ENCODE results near the gene OCSTAMP. TPM values are rescaled to one million over a fixed set of nuclear protein-coding genes. Genes with fewer than 3 reads are reported as not detected.

The OCSTAMP gene
- total RNA-seq, 1 donor from 2014 or later = not detected

DNA sequence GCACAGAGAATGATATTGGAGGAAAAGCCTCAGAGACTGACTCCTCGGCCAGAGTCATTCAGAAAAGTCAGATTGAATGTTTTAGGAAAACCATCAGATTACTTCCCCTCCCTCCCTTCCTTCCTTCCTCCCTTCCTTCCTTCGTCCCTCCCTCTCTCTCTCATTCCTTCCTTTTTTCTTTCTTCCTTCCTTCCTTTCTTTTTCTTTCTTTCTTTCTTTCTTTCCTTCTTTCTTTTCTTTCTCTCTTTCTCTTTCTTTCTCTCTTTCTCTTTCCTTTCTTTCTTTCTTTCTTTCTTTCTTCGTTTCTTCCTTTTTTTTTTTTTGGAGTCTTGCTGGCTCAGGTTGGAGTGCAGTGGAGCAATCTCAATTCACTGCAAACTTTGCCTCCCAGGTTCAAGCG, 7.4 kb downstream of the OCSTAMP start:
- Mint-ChIP-seq H3K9me3 (no peaks in the 10 kb centered on the region), H3K4me3 (no peak overlapping the region), H3K36me3 (no peaks in the 10 kb centered on the region), H3K27me3 (peaks cover 13% of the 10 kb centered on the region), H3K27ac (no peak overlapping the region), H3K4me1 (ENCODE audit: unreplicated experiment) (no peaks in the 10 kb centered on the region)
- TF ChIP-seq, protein P1, sequence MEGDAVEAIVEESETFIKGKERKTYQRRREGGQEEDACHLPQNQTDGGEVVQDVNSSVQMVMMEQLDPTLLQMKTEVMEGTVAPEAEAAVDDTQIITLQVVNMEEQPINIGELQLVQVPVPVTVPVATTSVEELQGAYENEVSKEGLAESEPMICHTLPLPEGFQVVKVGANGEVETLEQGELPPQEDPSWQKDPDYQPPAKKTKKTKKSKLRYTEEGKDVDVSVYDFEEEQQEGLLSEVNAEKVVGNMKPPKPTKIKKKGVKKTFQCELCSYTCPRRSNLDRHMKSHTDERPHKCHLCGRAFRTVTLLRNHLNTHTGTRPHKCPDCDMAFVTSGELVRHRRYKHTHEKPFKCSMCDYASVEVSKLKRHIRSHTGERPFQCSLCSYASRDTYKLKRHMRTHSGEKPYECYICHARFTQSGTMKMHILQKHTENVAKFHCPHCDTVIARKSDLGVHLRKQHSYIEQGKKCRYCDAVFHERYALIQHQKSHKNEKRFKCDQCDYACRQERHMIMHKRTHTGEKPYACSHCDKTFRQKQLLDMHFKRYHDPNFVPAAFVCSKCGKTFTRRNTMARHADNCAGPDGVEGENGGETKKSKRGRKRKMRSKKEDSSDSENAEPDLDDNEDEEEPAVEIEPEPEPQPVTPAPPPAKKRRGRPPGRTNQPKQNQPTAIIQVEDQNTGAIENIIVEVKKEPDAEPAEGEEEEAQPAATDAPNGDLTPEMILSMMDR (conservative IDR thresholded peaks at IDR 0.05) = no peak
- DNase-seq (ENCODE audit: extremely low spot score, unreplicated experiment) = no peak

DNA sequence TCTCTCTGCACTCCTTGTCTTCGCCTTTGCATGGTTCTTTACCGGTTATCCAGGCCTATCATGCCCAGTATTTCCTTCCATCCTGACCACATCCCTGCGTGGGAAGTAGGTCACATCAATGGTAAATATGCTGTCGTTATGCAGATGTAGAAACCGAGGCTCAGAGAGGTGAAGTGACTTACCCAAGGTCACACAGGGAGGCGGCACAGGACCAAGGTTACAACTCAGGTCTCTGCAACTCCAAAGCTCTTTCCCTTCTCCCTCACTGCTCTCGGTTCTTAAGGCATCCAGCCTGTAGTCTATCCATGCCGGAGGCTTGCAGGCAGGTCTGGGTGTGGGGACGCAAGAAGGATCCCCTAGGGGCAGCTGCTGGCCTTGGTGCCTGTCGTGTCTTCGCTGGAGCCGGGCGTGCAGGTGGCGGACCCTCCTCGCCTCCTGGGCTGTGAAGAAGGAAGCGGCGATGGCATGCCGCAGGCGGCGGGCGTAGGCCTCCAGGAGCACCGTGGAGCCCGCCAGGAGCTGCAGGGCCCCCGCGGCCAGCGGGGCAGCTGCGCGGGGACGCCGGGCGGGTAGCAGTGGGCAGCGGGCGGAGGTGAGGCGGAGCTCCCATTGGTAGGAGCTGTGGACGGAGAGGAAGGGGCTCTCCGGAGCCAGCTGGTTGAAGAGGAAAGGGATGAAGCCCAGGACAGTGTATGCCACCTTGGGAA, 9.1 kb downstream of the OCSTAMP start:
- H3K9me3 Mint-ChIP-seq = no peaks in the 10 kb centered on the region
- no peak overlapping the region for H3K4me3 Mint-ChIP-seq
- peaks cover 18% of the 10 kb centered on the region for H3K27me3 Mint-ChIP-seq
- H3K27ac Mint-ChIP-seq = no peak overlapping the region
- H3K36me3 Mint-ChIP-seq = no peaks in the 10 kb centered on the region
- H3K4me1 Mint-ChIP-seq (ENCODE audit: unreplicated experiment) = no peaks in the 10 kb centered on the region
- TF ChIP-seq, protein P1 (conservative IDR thresholded peaks at IDR 0.05) = no peak
- no peak for DNase-seq (ENCODE audit: extremely low spot score, unreplicated experiment)

DNA sequence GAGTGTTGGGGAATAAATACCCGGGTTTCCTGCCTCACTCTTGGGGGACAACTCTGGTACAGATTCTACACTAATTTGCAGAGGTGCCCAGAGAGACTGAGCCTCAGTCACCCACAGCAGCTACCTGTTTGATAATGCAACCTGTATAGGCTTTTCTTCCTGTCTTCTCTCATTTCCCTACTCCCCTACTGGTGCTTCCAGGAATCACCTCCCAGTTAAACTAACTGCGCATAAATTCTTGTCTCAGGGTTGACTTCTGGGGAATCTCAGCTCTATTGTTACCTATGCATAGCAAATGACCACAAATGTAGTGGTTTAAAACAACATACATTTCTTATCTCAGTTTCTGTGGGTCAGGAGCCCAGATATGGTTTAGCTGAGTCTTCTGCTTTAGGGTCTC, 11.3 kb downstream of the OCSTAMP start:
- H3K27ac Mint-ChIP-seq = no peak overlapping the region
- H3K9me3 Mint-ChIP-seq = no peaks in the 10 kb centered on the region
- H3K4me1 Mint-ChIP-seq (ENCODE audit: unreplicated experiment) = no peaks in the 10 kb centered on the region
- no peaks in the 10 kb centered on the region for H3K36me3 Mint-ChIP-seq
- no peak for DNase-seq (ENCODE audit: extremely low spot score, unreplicated experiment)
- TF ChIP-seq, protein P1 (conservative IDR thresholded peaks at IDR 0.05) = peak; percentile 58
- H3K4me3 Mint-ChIP-seq = no peak overlapping the region
- H3K27me3 Mint-ChIP-seq = peaks cover 24% of the 10 kb centered on the region

DNA sequence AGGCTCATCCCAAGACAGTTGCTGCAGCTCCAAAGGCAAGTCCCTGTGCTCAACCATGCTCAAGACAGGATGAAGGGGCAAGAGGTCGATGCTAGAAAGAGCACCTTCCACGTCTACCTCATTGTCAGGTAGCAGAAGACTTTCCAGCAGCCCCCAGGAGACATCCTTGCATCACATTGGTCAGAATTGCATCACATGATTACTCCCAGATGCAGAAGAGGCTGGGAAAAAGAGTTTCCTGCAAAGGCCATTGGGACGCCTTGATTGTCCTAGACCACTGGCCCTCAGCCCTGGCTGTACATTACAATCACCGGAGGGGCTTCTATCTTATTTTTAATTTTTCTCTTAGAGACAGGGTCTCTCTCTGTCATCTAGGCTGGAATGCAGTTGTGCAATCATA, 19.8 kb downstream of the OCSTAMP start:
- no peak for DNase-seq (ENCODE audit: extremely low spot score, unreplicated experiment)
- Mint-ChIP-seq H3K4me3 (no peak overlapping the region), H3K36me3 (no peaks in the 10 kb centered on the region), H3K9me3 (no peaks in the 10 kb centered on the region), H3K27ac (no peak overlapping the region), H3K4me1 (ENCODE audit: unreplicated experiment) (no peaks in the 10 kb centered on the region), H3K27me3 (peaks cover 40% of the 10 kb centered on the region)
- TF ChIP-seq, protein P1 (conservative IDR thresholded peaks at IDR 0.05) = no peak

DNA sequence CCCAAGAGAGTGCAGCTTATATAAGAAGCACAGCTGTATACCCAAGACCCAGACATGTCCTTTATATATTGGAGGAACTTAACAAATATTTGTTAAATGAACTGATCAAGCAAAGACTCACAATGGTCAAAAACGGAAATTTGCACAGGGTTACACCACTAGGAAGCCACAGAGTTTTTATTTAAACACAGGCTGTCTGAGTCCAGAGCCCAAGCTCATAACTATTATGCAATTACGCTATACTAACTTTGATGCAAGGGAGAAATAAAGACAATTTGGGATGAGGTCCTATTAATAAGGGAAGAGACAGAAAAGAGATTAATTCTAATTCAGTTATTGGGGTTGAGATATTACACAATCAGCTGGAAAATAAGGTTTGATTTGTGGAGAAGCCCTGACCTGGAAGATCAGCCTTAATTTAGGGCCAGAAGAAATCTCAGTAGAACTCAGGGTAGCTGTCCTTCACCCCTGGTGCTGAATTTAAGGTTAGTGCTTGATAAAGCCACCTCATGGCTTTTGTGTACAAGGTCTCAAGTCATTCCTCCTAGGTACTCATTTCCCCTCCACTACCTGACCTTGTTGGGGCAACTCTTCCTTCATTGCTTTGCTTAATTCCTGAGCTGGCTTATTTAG, 26.6 kb downstream of the OCSTAMP start:
- peaks cover 43% of the 10 kb centered on the region for H3K27me3 Mint-ChIP-seq

More for the DNA sequence above, 26.6 kb downstream of the OCSTAMP start:
- TF ChIP-seq, protein P1 (conservative IDR thresholded peaks at IDR 0.05) = no peak
- Mint-ChIP-seq H3K27ac (no peak overlapping the region), H3K4me1 (ENCODE audit: unreplicated experiment) (no peaks in the 10 kb centered on the region), H3K4me3 (no peak overlapping the region), H3K9me3 (no peaks in the 10 kb centered on the region), H3K36me3 (no peaks in the 10 kb centered on the region)
- no peak for DNase-seq (ENCODE audit: extremely low spot score, unreplicated experiment)

Measured in type B pancreatic cell (in vitro differentiated cells).